ENCODE measurements around the gene DHRSX.

DNA sequence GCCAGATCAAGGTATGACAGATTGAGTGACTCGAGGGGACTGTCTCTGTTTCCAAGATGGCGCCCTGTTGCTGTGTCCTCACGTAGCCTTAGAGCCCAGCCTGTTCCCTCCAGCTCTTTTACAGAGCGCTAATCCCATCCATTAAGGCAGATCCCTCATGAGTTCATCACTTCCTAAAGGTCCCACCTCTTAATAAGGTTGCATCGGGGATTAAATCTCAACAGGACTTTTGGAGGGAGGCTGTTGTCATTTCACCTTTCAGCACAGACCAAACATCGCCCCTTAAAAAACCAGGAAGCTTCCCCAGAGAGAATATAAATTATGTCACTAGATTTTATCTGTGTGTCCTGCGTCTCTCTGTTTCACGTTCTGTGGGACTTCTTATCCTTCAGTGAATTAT, 32.6 kb upstream of the DHRSX start:
- no peak for TF ChIP-seq CTCF (IDR thresholded peaks at IDR 0.05)
- no peak for TF ChIP-seq POLR2A (IDR thresholded peaks at IDR 0.05)
